GM18867 (cell line): ENCODE measurements around the gene PGC.

ENCODE experiments used
- ATAC-seq: cut with Tn5 transposase; IDR thresholded peaks from one replicate; pipeline ENCODE4 v1.9.1; 2021; ENCODE audit warnings: mild to moderate bottlenecking, moderate library complexity; ENCODE audit not compliant: unreplicated experiment

Gene PGC

DNA sequence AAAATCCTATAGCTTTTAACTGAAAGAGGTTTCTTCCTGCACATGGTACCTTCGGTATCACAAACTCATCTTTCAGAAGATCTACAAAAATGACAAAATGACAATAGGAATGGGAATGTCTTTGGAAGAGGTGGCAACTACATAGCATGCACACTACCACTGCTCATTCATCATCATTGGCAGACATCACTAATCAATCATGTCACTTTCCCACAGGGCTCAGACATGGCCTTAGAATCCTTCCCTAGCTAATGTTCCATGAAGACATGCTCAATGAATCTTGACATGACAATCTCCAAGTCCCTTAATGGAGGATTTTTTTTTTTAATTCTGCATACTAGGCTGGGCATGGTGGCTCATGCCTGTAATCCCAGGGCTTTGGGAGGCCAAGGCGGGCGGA lies 3.2 kb upstream of the PGC start:
- no peak for ATAC-seq

DNA sequence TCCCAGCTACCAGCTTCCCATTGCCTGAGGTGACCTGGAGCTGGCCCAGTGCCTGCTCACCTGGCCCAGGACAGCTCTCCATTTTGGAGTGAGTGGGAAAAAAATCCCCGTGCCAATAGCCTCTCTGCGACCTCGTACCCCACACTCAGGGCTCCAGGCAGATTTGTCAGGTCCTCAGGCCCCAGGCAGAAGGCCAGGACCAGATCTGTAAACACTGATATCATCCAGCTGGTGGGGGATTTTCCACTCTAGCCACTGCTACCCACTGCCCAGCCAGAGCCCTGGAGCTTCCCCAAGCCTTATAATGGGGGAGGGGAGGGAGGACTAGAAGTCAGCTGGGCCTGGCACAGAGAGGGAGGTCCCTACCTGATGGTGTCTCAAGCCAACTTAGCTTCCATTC lies 1.3 kb upstream of the PGC start:
- ATAC-seq = no peak

DNA sequence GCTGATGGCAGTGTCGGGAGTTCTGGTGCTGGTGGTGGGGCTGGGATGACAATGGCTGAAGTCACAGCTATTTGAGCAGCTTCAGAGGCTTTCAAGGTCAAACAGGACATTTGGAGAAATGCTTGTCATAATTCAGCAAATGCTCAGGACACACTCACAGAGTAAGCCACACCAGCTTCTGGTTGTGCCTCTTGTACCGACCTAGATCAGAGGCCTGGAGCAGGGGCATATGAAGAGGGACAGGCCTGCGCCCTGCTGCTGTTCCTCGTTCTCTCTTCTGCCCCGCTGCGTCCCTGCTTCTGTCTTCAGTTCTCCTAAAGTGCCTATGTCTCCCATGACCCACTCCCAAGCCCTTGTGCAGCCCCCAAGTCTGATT lies 893 bp upstream of the PGC start:
- no peak for ATAC-seq

DNA sequence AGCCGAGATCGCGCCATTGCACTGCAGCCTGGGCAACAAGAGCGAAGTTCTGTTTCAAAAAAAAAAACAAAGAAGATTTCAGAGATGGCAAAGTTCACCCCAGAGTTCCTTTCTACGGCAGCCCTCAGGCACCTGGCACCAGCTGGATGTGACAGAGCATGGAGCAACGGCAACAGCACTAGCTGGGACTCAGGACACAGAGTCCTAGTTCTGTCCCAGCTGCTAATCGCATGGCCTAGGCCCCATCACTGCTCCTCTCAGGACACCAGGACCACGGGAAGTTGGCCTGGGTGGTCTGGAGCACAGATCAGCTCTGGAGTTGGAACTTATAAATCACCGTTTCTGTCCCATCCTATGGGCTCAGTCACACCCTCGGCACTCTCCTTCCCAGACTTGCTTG lies 1.1 kb downstream of the PGC start:
- ATAC-seq = no peak

DNA sequence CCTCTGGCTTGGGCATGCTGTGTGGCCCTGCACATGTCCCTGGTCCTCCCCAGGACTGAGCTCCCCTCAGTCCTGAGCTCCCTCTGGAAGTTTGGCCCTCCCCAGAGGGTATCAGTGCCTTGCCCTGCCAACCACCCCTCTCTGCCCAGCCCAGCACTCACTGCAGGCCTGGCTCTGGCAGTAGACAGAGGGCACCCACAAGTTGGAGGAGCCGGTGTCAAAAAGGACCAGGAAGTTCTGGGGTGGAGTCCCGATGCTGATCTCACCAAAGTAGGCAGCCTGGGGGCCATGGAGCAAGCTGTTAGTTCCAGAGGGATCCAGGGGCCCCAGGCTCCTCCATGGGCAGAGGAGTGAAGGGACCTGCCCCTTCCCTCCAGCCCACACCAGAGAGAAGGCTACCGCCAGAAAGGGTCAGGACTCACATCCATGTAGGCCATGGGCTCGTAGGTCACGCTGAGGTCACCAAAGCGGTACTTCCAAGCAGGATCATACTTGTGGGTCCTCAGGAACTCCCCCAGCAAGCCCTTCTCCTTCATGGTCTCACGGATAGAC lies 2.9 kb downstream of the PGC start:
- no peak for ATAC-seq

DNA sequence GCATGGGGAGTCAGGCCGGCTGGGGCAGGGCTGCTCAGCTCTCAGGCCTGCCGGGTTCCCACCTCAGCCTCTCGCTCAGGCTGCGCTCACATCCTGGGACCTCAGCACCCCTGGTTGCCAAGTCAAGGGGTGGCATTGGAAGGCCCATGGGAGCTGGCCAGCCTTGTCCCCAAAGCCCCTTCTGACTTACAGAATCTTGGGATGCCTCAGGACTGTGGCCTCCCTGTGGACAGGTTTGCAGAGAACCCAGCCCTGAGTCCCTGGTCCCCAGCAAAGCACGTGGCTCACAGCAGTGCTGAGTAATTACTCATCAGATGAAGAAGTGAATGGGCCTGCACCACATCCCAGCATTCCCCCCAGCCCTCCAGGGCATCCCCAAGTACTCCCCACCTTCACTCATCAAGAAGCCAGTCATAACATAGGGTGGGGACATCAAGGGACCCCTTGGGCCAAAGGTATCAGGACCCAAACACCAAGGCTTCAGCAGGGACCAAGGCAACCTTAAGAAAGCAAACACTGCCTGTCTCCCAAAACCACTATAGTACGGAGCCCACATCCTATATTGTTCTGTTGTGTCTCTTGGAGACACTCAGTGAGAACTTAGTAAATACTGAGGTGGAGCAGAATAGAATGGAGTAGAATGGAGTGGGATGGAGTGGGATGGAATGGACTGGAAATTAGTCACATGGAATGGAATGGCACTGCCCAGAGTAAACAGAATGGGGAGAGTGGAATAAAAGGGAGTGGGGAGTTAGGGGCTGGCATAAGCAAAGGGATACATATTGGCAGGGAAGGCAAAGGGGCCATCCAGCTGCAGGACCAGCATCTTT lies 3.6 kb downstream of the PGC start:
- no peak for ATAC-seq

DNA sequence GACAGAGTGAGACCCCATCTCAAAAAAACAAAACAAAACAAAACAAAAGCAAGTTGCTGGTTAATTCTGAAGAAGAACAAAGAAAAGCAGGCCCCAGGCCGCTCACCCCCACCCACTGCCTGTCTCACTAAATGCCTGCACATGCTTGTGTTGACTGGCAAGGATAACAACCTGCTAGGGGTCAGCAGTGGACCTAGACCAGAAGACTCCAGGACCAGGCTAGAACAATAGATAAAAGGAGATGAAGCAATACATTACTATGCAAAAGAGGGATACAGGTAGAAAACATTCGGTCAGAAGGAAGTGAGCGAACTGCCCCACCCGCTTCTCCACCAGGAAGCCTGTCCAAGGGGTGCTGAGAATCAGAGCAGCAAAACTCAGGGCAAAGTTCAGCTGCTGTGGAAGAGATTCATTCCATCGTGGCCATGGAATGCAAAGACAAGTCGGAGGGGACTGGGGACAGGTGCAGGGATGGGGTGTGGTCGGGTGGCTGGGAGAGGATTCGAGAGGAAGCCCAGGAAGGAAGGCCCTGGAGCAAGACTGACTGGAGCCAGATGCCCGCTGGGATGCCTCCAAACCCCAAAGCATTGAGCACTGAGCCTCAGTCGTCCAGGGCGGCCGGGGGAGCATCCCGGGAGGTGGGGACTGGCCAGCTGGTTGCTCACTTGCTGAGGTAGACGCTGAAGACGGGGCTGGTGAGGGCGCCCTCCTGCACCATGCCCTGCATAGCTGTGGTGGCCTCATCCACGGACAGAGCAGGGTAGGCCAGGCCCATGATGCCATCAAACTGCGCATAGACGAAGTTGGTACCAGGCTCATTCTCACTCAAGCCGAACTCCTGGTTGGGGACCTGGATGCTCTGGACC lies 5.3 kb downstream of the PGC start:
- no peak for ATAC-seq

DNA sequence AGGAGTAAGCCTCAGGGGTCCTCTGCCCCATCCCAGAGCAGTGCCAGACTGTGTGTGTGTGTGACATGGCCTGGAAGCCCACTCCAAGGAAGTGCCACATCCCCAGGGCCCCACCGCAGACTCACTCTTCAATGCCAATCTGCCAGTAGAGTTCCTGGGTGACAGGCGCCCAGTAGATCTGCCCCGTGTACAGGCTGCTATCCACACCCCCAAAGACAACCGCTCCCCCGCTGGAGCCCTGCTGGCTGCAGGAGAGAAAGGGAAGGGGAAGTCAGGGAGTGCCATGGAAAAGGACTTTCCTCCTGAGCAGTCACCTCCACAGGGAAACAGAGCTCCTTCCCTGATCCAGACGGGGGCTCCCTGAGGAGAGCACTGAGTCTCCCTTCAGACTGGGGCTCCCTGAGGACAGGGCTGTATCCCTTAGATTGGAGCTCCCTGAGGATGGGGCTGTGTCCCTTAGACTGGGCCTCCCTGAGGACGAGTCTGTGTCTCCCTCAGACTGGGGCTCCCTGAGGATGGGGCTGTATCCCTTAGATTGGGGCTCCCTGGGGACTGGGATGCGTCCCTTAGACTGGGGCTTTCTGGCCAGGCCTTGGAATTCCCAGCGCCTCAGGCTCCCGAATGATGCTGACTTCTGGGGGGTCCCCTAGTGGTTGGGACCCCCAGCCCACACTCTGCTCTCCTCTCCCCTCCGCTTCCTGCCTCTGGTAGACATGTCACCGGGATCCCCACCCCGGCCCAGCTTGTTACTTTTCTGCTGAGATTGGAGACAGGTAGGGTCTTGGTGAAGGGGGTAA lies 6.6 kb downstream of the PGC start:
- ATAC-seq = no peak

DNA sequence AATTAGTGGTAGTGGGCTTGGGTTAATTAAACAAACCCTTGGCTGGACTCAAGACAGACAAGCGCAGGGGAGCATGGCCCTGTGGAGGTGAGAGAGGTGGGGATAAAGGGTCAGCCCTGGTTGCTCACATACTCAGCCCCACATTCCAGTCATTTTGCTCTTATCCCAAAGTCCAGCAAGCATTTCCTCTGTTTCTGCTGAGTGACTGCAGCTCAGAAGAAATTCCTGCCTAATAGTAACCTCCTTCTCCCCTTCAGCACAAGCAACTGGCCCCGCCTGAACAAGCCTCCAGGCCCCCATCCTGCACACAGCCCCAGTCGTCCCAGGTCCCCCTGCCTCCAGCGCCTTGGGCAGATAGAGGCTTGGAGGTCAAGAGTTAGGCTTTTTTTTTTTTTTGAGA lies 8.2 kb downstream of the PGC start:
- no peak for ATAC-seq

DNA sequence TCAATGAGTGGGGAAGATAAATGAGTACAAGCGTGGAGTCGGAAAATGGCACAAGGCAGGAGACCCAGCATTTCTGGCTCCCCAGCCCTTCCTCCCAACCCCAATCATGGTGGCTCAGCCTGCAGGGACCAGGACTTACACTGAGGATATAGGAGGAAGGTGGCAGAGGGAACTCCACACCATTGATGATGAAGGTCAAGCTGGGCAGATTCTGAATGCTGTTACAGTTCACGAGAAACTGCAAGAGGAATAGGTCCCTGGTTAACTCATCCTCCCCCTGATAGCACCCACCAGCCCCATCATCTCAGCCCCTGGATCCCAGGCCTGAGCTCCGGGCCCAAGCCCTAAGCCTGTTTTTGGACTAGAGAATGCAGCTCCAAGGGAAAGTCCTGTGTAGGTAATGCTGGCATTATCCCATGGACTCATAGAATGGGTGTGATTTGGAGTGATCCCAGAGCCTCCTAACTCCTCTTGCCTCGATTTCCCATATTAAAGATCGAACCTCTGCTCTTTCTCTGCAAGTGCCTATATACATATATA lies 9.5 kb downstream of the PGC start:
- ATAC-seq = no peak

DNA sequence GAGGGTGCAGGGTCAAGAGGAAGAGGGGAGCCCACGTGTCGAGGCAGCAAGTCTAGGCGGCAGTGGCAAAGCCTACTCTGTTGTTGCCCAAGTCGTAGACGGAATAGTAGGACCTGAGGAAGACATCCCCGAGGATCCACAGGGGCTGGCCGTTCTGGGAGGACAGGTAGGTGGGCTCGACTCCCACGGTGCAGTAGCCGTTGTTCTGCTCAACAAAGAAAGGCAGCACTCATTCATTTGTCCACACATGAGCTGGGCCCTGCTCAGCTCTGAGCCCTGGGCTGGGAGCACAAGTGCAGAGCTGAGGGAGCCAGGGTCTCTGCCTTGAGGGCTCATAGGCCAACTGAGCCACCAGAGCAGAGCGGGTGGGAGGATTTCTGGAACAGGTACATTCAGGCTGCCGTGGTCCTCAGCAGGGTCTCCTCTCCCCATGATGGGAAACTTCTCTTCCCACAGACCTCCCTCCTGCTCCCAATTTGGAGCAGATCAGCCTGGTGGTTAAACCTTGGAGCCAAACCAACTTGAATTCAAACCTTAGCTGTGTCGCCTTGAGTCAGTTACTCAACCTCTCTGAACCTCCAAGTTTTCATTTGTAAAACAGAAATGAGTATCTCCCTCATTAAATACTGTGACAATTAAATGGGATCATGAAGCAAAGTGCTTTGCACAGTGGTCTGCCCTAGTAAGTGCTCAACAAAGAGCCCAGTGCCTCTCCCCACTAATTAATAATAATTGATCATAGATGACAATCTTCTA lies 10.2 kb downstream of the PGC start:
- ATAC-seq = no peak

DNA sequence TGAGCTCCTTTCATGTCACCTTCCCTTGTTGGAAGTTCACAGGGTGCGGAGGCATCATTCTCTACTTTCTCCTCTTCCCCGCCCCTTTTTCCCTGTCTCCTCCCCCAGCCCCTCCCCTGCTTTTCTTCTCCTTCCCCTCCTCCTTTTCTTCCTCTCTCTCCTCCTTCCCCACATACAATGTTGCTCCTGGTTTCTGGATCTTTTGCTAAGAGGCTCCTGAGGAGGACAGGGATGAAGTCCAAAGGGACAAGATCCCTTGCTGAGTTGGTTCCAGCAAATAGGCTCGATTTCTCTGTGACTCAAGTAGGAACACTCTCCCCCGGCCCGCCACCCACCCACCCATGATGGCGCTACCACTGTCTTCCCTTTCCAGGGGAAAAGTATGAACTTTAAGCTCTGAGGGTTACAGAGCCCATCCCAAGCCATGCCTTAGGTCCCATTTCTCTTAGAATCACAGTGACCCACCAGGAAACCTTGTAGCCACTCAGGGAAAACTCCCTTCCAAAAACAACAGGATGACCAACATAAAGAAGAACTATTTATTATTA lies 10.9 kb downstream of the PGC start:
- no peak for ATAC-seq

DNA sequence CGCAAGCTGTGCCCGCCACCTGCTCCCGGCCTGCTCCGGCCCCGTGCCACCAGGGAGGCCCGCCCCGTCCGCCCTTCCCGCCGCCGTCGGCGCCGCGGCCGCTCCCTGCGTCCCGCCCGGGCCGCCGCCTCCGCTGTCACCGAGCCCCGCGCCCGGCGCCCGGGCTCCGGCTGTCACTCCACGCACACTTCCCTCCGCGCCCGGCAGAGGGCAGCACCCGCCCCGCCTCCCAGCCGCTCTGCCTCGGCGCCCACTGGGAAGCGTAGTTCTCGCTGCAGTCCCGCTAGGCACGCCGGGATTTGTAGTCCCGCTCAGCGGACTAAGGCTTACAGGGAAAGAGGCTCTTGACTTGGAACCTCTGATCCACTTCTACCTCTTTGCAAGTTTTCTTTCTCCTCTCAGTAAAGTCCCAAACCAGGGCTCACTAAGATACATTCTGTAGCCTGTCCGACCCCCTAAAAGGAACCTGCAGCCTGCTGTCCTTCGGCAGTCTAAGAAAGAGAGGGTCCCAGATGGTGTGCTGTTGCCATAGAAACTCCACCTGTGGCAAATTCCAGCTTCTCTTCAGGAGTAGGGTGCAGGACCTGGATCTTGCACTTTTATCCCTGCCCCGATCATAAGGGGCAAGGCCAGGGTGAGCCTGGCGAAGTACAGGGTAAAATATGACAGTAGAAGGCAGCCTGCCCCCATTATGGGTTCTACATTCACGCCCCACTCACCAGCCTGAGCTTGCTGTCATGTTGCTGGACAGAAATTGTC lies 11.6 kb downstream of the PGC start, which contains the start of gene TFEB:
Gene TFEB, minus strand, starts transcription at position 182 of the 759 bp plus-strand sequence. CDS start 44,395 bp downstream, outside the sequence.
- ATAC-seq = peak; percentile 48

DNA sequence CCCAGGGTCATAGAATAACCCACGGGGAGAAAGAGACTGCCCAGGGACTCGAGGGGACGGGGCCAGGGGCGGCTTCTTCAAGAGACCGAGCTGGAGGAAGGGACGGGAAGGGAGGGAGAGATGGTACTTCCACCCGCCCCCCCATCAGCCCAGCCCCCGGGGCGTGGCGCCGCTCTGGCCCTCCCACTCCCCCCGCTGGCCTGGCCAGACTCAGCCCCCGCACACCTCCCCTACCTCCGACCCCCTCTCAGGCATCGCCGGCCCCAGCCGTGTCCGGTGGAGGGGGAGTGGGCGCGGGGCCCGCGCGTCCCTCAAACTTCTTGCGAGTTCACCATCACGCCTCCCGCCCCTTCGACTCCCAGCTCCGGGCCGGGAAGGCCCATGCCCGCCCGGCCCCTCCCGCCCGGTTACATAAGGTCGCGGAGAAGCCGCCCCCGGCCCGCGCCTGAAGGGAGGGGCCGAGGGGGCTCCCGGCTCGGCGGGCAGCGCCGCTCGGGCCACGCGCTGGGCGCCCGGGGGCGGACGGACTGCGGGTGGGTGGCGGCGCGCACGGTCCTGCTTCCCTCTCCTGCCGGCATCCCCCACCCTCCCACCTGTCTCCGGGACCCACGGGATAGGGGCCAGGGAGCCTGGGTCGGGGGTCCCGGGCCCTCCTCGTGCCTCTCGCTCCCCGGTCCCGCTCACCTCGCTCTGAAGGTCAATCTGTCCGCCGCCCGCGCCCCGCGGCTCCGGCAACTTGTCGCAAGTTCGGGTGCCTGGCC lies 12.4 kb downstream of the PGC start:
- ATAC-seq = peak; percentile 22

DNA sequence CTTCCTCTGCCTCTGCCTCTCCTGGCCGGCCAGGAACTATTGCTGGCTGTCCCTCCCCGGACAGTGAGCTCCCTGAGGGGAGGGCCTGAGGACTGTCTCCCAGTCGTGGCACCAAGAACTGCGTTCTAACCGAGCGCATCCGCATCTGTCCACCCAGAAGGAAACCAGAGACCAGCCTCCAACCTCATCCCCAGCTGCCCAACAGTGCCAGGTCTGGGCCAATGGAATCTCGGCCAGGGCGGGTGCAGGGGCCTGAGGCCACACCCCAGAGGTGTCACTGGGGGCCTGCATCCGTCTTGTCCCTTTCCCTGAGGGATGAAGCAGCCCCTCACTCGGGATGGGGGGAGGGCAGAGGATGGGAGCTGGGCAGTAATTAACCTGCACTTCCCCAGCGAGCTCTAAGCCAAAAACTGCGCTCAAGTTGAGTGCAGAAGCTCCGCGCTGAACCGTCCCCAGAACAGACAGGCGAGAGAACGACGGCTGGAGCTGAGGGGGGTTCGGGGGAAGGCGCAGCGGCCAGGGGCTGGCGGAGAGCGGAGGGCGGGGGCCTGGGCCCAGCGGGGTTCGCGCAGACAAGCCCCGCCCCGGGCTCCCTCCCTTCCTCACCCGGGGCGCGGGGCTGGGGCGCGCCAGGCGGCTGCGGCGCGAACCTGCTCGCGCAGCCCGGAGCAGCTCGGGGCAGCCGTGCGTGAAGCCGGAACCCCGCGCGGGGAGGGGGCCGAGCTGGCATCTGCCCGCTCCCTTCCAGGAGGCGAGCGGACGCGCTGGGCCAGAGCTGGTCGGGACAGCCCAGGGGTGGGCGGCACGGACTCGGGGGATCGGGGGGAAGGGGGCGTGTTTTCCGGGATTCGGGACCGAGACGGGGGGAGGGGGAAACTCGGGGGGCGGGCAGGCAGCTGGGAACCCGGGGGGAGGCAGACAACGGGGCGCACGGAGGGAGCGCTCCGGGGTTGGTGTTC lies 13.2 kb downstream of the PGC start:
- peak; percentile 49 for ATAC-seq

DNA sequence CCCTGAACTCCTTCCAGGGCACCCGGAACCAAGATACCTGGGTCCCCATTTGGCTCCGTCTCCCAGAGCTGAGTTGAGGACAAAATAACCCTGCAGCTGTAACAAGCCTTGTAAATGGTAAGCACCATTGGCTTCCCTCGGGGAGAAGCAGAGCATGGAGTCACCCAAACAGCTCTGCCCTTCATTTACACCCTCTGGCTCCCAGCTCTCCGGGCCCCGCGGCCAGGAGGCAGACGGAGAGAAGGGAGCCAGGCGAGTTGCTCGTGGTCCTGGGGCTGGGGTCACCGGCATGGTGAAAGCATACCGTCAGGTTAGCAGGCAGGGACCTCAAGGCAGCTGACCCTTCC lies 13.9 kb downstream of the PGC start:
- no peak for ATAC-seq
